NCI-H2196 treated with DMSO at 0.1 percent for 48 hours (cell line): ENCODE data around the gene ITGA11.
"Not testable (repeated sequence)": the region's sequence is repeated elsewhere in the genome, so short reads cannot be mapped to it uniquely, and the experiment has no call there.

Source experiments
- DNase-seq: peaks from one replicate; lab custom pipeline; 2025; ENCODE audit not compliant: unreplicated experiment; lab: John Stamatoyannopoulos, UW

ITGA11 gene

GRCh38 chr15:68427366-68427765 is 4.6 kb downstream of the ITGA11 start:
- DNase-seq = no peak

GRCh38 chr15:68426116-68426515 is 5.8 kb downstream of the ITGA11 start:
- no peak for DNase-seq

- DNase-seq = no peak
These were observed 6.4 kb downstream of the ITGA11 start for GRCh38 chr15:68425428-68426060.

- DNase-seq = no peak
These were observed 7.1 kb downstream of the ITGA11 start for GRCh38 chr15:68424754-68425390.

- DNase-seq = no peak
These were observed 8.3 kb downstream of the ITGA11 start for GRCh38 chr15:68423359-68424296.

GRCh38 chr15:68422403-68423145 is 9.4 kb downstream of the ITGA11 start:
- DNase-seq = not testable (repeated sequence)

GRCh38 chr15:68421798-68422402 is 10.1 kb downstream of the ITGA11 start:
- DNase-seq = no peak

- DNase-seq = no peak
These were observed 10.8 kb downstream of the ITGA11 start for GRCh38 chr15:68421115-68421551.

- no peak for DNase-seq
These were observed 11.7 kb downstream of the ITGA11 start for GRCh38 chr15:68420186-68420684.

GRCh38 chr15:68419301-68420175 is 12.4 kb downstream of the ITGA11 start:
- DNase-seq = no peak

GRCh38 chr15:68418611-68419161 is 13.3 kb downstream of the ITGA11 start:
- DNase-seq = no peak

GRCh38 chr15:68417897-68418296 is 14.1 kb downstream of the ITGA11 start:
- no peak for DNase-seq

GRCh38 chr15:68417051-68417450 is 14.9 kb downstream of the ITGA11 start:
- no peak for DNase-seq

GRCh38 chr15:68416158-68416535 is 15.8 kb downstream of the ITGA11 start:
- DNase-seq = no peak

- DNase-seq = no peak
These were observed 16.3 kb downstream of the ITGA11 start for GRCh38 chr15:68415501-68416157.

GRCh38 chr15:68415061-68415460 is 16.9 kb downstream of the ITGA11 start:
- no peak for DNase-seq

- DNase-seq = no peak
These were observed 17.4 kb downstream of the ITGA11 start for GRCh38 chr15:68414591-68414990.

GRCh38 chr15:68414206-68414555 is 17.8 kb downstream of the ITGA11 start:
- no peak for DNase-seq
